ENCODE data around the gene RIPOR1.

Gene RIPOR1

GRCh38 chr16:67565470-67566100 is 37.0 kb downstream of the RIPOR1 start:
- no peak overlapping the region for H3K4me3 ChIP-seq (ENCODE audit: low read length)
- DNase-seq (ENCODE audit: low read depth), result no peak
- TF ChIP-seq CTCF (IDR thresholded peaks at IDR 0.05; ENCODE audit: insufficient read depth, low read depth, low read length, missing control alignments), result no peak

GRCh38 chr16:67571464-67571863 is 42.8 kb downstream of the RIPOR1 start:
- H3K4me3 ChIP-seq (ENCODE audit: low read length), result no peak overlapping the region
- no peak for DNase-seq (ENCODE audit: low read depth)
- TF ChIP-seq CTCF (IDR thresholded peaks at IDR 0.05; ENCODE audit: insufficient read depth, low read depth, low read length, missing control alignments), result no peak

- TF ChIP-seq CTCF (IDR thresholded peaks at IDR 0.05; ENCODE audit: insufficient read depth, low read depth, low read length, missing control alignments), result no peak
- no peak for DNase-seq (ENCODE audit: low read depth)
- H3K4me3 ChIP-seq (ENCODE audit: low read length), result no peak overlapping the region
These were observed 43.4 kb downstream of the RIPOR1 start for GRCh38 chr16:67571981-67572431.

GRCh38 chr16:67579686-67580085 is 51.1 kb downstream of the RIPOR1 start:
- no peak overlapping the region for H3K4me3 ChIP-seq (ENCODE audit: low read length)
- TF ChIP-seq CTCF (IDR thresholded peaks at IDR 0.05; ENCODE audit: insufficient read depth, low read depth, low read length, missing control alignments), result no peak
- no peak for DNase-seq (ENCODE audit: low read depth)

- DNase-seq (ENCODE audit: low read depth), result no peak
- TF ChIP-seq CTCF (IDR thresholded peaks at IDR 0.05; ENCODE audit: insufficient read depth, low read depth, low read length, missing control alignments), result no peak
- no peak overlapping the region for H3K4me3 ChIP-seq (ENCODE audit: low read length)
These were observed 51.6 kb downstream of the RIPOR1 start for GRCh38 chr16:67580202-67580601.

GRCh38 chr16:67593288-67593687 is 64.7 kb downstream of the RIPOR1 start:
- no peak for TF ChIP-seq CTCF (IDR thresholded peaks at IDR 0.05; ENCODE audit: insufficient read depth, low read depth, low read length, missing control alignments)
- no peak overlapping the region for H3K4me3 ChIP-seq (ENCODE audit: low read length)
- no peak for DNase-seq (ENCODE audit: low read depth)

GRCh38 chr16:67593701-67594100 is 65.1 kb downstream of the RIPOR1 start:
- TF ChIP-seq CTCF (IDR thresholded peaks at IDR 0.05; ENCODE audit: insufficient read depth, low read depth, low read length, missing control alignments), result no peak
- DNase-seq (ENCODE audit: low read depth), result no peak
- no peak overlapping the region for H3K4me3 ChIP-seq (ENCODE audit: low read length)
